ENCODE results near the gene CSE1L.
"Not testable (repeated sequence)": the region's sequence is repeated elsewhere in the genome, so short reads cannot be mapped to it uniquely, and the experiment has no call there.

Gene CSE1L

GRCh38 chr20:49133571-49133970 lies 87.5 kb downstream of the CSE1L start:
- DNase-seq (ENCODE audit: low read depth, low spot score): no peak
- POLR2A ChIA-PET: interaction anchor here (1.3 kb wide), 1 partner anchor 85 kb away, joined by 8 read pairs; the partner anchor contains the start of gene DDX27
- CTCF ChIA-PET: interaction anchor here (0.9 to 8.6 kb wide), 21 partner anchors 9 to 187 kb away, joined by 3 to 258 read pairs (median 5); partner anchors contain the start of gene DDX27
- no peak overlapping the region for H3K4me3 ChIP-seq (ENCODE audit: low read depth, low read length)
- TF ChIP-seq CTCF (IDR thresholded peaks at IDR 0.05; ENCODE audit: insufficient read depth, low read length, missing control alignments): no peak

- CTCF ChIA-PET: interaction anchor here (0.6 to 8.6 kb wide), 8 partner anchors 8 to 118 kb away, joined by 3 to 258 read pairs (median 5); partner anchors contain the start of gene DDX27
- H3K4me3 ChIP-seq (ENCODE audit: low read depth, low read length); POLR2A ChIA-PET; DNase-seq (ENCODE audit: low read depth, low spot score): not testable (repeated sequence)
Observed at GRCh38 chr20:49134797-49135196, 88.7 kb downstream of the CSE1L start.

GRCh38 chr20:49136817-49137571 lies 90.9 kb downstream of the CSE1L start:
- H3K4me3 ChIP-seq (ENCODE audit: low read depth, low read length): no peak overlapping the region
- ChIA-PET POLR2A (no interaction called here), CTCF (interaction anchor here (1.1 to 8.6 kb wide), 3 partner anchors 8 to 78 kb away, joined by 3 to 258 read pairs (median 4); partner anchors contain the start of gene DDX27)
- no peak for TF ChIP-seq CTCF (IDR thresholded peaks at IDR 0.05; ENCODE audit: insufficient read depth, low read length, missing control alignments)
- no peak for DNase-seq (ENCODE audit: low read depth, low spot score)

- DNase-seq (ENCODE audit: low read depth, low spot score): no peak
- CTCF ChIA-PET: interaction anchor here (1.1 to 8.6 kb wide), 4 partner anchors 9 to 77 kb away, joined by 3 to 258 read pairs (median 4); partner anchors contain the start of gene DDX27
- H3K4me3 ChIP-seq (ENCODE audit: low read depth, low read length): no peak overlapping the region
- POLR2A ChIA-PET: no interaction called here
- TF ChIP-seq CTCF (IDR thresholded peaks at IDR 0.05; ENCODE audit: insufficient read depth, low read length, missing control alignments): no peak
Observed at GRCh38 chr20:49138431-49138830, 92.3 kb downstream of the CSE1L start.

GRCh38 chr20:49140411-49140810 lies 94.3 kb downstream of the CSE1L start:
- DNase-seq (ENCODE audit: low read depth, low spot score): no peak
- TF ChIP-seq CTCF (IDR thresholded peaks at IDR 0.05; ENCODE audit: insufficient read depth, low read length, missing control alignments): no peak
- ChIA-PET POLR2A (no interaction called here), CTCF (interaction anchor here (0.7 to 8.6 kb wide), 2 partner anchors 75 to 1817 kb away, joined by 3 to 258 read pairs; partner anchors contain the start of gene DDX27)
- H3K4me3 ChIP-seq (ENCODE audit: low read depth, low read length): no peak overlapping the region

- DNase-seq (ENCODE audit: low read depth, low spot score): no peak
- no peak for TF ChIP-seq CTCF (IDR thresholded peaks at IDR 0.05; ENCODE audit: insufficient read depth, low read length, missing control alignments)
- no peak overlapping the region for H3K4me3 ChIP-seq (ENCODE audit: low read depth, low read length)
- CTCF ChIA-PET: interaction anchor here (1.3 to 3.6 kb wide), 2 partner anchors 10 to 76 kb away, joined by 3 to 21 read pairs; no protein-coding TSS in a partner anchor
- POLR2A ChIA-PET: no interaction called here
Observed at GRCh38 chr20:49140834-49141233, 94.7 kb downstream of the CSE1L start.
